Hepatocyte (in vitro differentiated cells): ENCODE measurements around the gene SLC25A44.

Experiments used
- EZH2 ChIP-seq: fragments of 200-600 bp; sonication (generic); IDR thresholded peaks from 2 replicates; pipeline ENCODE4 v1.6.1; 2016; ENCODE audit warnings: antibody characterized with exemption, mild to moderate bottlenecking, borderline replicate concordance
- EZH2phosphoT487 ChIP-seq: fragments of 200-600 bp; sonication (generic); IDR thresholded peaks from one replicate; pipeline ENCODE4 v1.6.1; 2018; ENCODE audit warnings: antibody characterized with exemption, mild to moderate bottlenecking, low read depth, moderate library complexity; ENCODE audit not compliant: unreplicated experiment, severe bottlenecking
- TF ChIP-seq, protein P1 (sequence below): fragments of 200-600 bp; sonication (generic); IDR thresholded peaks from 2 replicates; pipeline ENCODE4 v1.5.1; 2016; ENCODE audit warnings: antibody characterized with exemption, mild to moderate bottlenecking; ENCODE audit not compliant: poor library complexity

DNA sequence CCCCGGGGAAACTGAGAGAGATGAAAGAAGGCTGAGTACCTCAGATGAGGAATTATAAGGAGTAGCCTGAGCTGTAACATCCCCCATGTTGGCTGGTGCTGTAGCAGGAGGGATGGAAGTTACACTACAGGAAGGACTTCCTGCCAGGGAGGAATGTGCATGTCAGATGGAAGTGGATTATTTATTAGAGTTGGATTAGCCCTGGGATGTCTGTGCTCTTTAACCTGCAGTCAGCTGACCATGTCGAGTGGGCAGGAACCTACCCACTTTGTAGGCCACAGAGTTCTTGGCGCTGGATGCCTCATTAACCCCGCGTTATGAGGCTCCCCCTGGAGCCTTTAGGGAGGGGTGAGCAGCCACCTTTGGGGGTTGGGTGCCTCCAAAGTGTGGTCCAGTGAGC, 41.3 kb upstream of the SLC25A44 start:
- TF ChIP-seq, protein P1, sequence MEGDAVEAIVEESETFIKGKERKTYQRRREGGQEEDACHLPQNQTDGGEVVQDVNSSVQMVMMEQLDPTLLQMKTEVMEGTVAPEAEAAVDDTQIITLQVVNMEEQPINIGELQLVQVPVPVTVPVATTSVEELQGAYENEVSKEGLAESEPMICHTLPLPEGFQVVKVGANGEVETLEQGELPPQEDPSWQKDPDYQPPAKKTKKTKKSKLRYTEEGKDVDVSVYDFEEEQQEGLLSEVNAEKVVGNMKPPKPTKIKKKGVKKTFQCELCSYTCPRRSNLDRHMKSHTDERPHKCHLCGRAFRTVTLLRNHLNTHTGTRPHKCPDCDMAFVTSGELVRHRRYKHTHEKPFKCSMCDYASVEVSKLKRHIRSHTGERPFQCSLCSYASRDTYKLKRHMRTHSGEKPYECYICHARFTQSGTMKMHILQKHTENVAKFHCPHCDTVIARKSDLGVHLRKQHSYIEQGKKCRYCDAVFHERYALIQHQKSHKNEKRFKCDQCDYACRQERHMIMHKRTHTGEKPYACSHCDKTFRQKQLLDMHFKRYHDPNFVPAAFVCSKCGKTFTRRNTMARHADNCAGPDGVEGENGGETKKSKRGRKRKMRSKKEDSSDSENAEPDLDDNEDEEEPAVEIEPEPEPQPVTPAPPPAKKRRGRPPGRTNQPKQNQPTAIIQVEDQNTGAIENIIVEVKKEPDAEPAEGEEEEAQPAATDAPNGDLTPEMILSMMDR, result no peak
- TF ChIP-seq EZH2 (no peak), EZH2phosphoT487 (no peak)
